D721Med (cell line): ENCODE data around the gene IER3.

Experiments
- DNase-seq: peaks from one replicate; pipeline ENCODE4 v3.0.0; 2011; ENCODE audit warnings: low spot score; ENCODE audit not compliant: insufficient read length
- FAIRE-seq: peaks from 2 replicates; lab custom pipeline; 2011; peaks lifted over from hg19 to GRCh38; lab: Jason Lieb, UNC
- TF ChIP-seq, protein P1 (sequence below): IDR thresholded peaks from 2 replicates; pipeline ENCODE4 v1.5.1; 2012; ENCODE audit warnings: mild to moderate bottlenecking, control low read depth; ENCODE audit not compliant: insufficient read depth; ENCODE audit errors: missing control alignments

IER3 gene

DNA sequence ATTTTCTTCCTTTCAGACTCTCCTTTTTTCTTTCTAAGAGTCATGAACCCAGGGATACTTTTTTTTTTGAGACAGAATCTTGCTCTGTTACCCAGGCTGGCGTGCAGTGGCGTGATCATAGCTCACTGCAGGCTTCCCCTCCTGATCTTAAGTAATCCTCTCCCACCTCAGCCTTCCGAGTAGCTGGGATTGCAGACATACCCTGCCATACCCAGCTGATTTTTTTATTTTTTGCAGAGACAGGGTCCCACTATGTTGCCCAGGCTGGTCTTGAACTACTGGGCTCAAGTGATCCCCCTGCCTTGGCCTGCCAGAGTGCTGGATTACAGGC lies 32.8 kb upstream of the IER3 start:
- DNase-seq: no peak
- TF ChIP-seq, protein P1, sequence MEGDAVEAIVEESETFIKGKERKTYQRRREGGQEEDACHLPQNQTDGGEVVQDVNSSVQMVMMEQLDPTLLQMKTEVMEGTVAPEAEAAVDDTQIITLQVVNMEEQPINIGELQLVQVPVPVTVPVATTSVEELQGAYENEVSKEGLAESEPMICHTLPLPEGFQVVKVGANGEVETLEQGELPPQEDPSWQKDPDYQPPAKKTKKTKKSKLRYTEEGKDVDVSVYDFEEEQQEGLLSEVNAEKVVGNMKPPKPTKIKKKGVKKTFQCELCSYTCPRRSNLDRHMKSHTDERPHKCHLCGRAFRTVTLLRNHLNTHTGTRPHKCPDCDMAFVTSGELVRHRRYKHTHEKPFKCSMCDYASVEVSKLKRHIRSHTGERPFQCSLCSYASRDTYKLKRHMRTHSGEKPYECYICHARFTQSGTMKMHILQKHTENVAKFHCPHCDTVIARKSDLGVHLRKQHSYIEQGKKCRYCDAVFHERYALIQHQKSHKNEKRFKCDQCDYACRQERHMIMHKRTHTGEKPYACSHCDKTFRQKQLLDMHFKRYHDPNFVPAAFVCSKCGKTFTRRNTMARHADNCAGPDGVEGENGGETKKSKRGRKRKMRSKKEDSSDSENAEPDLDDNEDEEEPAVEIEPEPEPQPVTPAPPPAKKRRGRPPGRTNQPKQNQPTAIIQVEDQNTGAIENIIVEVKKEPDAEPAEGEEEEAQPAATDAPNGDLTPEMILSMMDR: no peak
- no peak for FAIRE-seq

DNA sequence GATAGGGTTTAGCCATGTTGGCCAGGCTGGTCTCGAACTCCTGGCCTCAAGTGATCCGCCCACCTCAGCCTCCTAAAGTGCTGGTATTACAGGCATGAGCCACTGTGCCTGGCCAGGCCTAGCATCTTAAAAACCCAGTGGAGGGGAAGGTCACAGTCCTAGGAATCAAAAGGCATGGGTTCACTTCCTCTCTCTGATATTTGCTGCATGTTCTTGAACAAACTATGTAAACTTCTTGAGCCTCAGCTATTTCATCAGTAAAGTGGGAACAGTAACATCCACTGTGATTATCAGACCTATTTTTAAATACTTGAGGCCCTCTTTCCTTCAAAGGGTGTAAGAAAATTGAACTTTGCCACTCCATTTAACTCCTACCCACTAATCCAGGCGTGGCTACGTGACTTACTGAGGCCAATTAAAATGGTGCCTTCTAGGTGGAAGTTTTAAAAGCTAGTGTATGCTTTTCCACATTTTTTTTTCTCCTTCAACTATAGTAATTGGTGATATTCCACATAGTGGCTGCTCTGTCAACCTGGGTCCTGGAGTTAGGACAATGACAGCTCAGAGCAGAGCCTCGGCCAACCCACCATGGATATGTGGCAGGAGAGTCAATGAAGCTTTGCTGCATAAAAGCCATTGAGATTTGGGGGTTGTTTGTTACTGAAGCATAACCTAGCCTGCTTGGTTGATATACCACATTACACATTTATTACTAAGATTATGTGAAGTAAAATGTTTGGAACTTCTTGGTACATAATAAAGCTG lies 32.2 kb upstream of the IER3 start:
- DNase-seq (no peak), FAIRE-seq (no peak)
- TF ChIP-seq, protein P1: no peak

DNA sequence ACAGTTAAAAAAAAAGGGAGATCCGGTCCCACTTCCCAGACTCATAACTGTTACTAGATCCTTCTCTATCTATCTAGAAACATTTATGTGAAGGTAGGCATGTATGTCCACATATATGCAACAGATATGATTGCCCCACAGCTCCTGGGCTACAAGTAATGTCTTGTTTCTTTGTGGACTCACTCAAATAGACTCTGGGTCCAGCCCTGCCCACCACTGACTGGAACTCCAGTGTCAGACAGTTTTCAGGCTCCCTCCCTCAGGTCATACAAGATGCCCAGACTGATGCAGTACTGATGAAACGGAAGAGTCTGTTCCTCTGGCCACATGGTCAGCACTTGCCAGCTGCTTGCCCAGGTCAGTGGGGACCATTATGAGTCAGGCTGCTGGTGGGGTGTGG lies 30.8 kb upstream of the IER3 start:
- TF ChIP-seq, protein P1: no peak
- FAIRE-seq (no peak), DNase-seq (no peak)

DNA sequence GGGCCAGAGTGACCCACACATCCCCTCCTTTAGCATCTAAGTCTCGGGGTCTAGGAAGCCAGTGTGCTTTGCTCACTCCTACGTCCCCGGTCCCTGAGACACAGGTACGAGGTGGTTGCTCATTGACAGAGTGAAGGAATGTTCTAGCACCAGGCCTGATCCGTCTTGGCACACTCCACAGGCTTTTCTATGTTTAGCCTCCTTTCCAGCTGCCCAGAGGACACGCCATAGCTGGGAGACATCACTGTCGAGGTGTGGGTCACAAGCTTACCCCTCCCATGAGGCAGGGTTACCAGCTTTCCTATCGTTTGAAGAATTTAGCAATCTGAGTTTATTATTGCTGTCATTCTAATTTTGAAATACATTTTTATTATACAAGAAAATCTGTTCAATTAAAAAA lies 30.4 kb upstream of the IER3 start:
- FAIRE-seq: no peak

DNA sequence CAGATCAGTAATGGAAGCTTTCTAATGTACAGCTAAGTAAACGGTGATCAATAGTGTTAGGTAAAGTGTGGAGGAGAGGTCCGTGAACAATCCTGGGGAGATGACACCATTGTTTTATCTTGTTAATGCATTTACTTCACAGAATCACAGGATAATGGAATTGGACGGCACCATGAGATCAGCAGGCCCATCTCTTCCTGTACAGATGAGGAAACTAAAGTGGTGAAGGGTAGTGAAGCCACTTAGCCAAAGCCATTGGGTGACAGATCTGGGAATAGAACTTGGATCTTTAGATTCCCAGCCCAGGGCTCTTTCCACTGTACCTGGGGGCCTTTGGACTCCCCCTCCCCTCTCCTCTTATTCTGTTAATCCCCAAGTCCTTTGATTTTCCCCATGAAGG lies 26.2 kb upstream of the IER3 start:
- no peak for FAIRE-seq

More for the DNA sequence above, 30.4 kb upstream of the IER3 start:
- DNase-seq: no peak
- TF ChIP-seq, protein P1: no peak

DNA sequence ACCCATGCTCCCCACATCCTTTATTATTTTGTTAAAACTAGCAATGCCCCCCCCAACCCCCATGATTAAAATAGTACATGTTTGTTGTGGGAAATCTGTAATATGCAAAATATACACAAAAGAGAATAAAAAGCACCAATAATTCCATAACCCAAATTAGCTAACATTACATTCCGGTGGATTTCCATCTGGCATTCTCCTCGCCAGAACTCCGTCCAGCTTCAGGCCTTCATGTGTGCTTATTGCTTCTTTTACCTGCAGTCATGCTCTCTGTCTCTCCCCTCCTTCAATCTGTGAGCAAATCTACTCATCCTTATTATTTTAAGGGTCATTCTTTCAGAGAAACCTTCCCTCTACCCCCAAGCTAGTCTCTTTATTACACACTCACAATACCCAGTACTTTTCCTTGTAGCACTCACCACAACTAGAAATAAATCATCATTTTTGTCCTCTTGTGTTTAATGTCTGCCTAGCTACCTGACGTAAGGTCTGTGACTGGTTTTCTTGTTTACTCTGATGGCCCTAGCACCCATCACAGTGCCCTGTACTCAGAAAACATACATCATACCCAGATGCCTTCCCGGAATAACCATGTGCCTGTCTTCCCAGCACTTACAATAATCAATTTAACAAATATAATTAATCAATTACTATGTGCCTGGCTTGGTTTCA lies 25.6 kb upstream of the IER3 start:
- FAIRE-seq: no peak
- TF ChIP-seq, protein P1: no peak
- no peak for DNase-seq

More for the DNA sequence above, 26.2 kb upstream of the IER3 start:
- TF ChIP-seq, protein P1: no peak
- DNase-seq: no peak
